ENCODE results near the gene BARHL2.

Gene BARHL2

GRCh38 chr1:90716552-90717355 is at the start of gene BARHL2:
BARHL2 (minus strand) TSS chr1:90717302; CDS start chr1:90717195, 107 bp downstream.
- DNase-seq (ENCODE audit: low read depth in 2 of 2): no peak

GRCh38 chr1:90763930-90764329 is 46.8 kb upstream of the BARHL2 start:
- no peak for DNase-seq (ENCODE audit: low read depth in 2 of 2)

GRCh38 chr1:90763506-90763905 is 46.4 kb upstream of the BARHL2 start:
- DNase-seq (ENCODE audit: low read depth in 2 of 2): no peak

- DNase-seq (ENCODE audit: low read depth in 2 of 2): no peak
These were observed 44.9 kb upstream of the BARHL2 start for GRCh38 chr1:90761781-90762589.

- DNase-seq (ENCODE audit: low read depth in 2 of 2): no peak
These were observed 44.1 kb upstream of the BARHL2 start for GRCh38 chr1:90761156-90761555.

- no peak for DNase-seq (ENCODE audit: low read depth in 2 of 2)
These were observed 36.5 kb upstream of the BARHL2 start for GRCh38 chr1:90753556-90753955.

- DNase-seq (ENCODE audit: low read depth in 2 of 2): no peak
These were observed 31.6 kb upstream of the BARHL2 start for GRCh38 chr1:90748668-90749067.

- DNase-seq (ENCODE audit: low read depth in 2 of 2): no peak
These were observed 29.8 kb upstream of the BARHL2 start for GRCh38 chr1:90746857-90747256.

GRCh38 chr1:90745972-90746371 is 28.9 kb upstream of the BARHL2 start:
- DNase-seq (ENCODE audit: low read depth in 2 of 2): no peak

- no peak for DNase-seq (ENCODE audit: low read depth in 2 of 2)
These were observed 15.0 kb upstream of the BARHL2 start for GRCh38 chr1:90732136-90732535.

- DNase-seq (ENCODE audit: low read depth in 2 of 2): no peak
These were observed 14.4 kb upstream of the BARHL2 start for GRCh38 chr1:90731382-90732050.

GRCh38 chr1:90730243-90731022 is 13.3 kb upstream of the BARHL2 start:
- DNase-seq (ENCODE audit: low read depth in 2 of 2): no peak

GRCh38 chr1:90729504-90730242 is 12.6 kb upstream of the BARHL2 start:
- no peak for DNase-seq (ENCODE audit: low read depth in 2 of 2)

- DNase-seq (ENCODE audit: low read depth in 2 of 2): no peak
These were observed 11.6 kb upstream of the BARHL2 start for GRCh38 chr1:90728502-90729287.

GRCh38 chr1:90727917-90728501 is 10.9 kb upstream of the BARHL2 start:
- DNase-seq (ENCODE audit: low read depth in 2 of 2): no peak

- DNase-seq (ENCODE audit: low read depth in 2 of 2): no peak
These were observed 9.9 kb upstream of the BARHL2 start for GRCh38 chr1:90726986-90727480.

- DNase-seq (ENCODE audit: low read depth in 2 of 2): no peak
These were observed 9.4 kb upstream of the BARHL2 start for GRCh38 chr1:90726425-90726985.

GRCh38 chr1:90725657-90726424 is 8.7 kb upstream of the BARHL2 start:
- DNase-seq (ENCODE audit: low read depth in 2 of 2): no peak

All from stimulated activated CD8-positive, alpha-beta memory T cell treated with anti-CD3 and anti-CD28 coated beads, Interleukin-7, amount 100 ng/mL, for 1 hour (primary cell).